GM06990 (cell line): Measurements from ENCODE around the gene UNC45A.

Experiments used
- DNase-seq: peaks from one replicate; pipeline ENCODE4 v3.0.0-alpha.2; 2011; ENCODE audit not compliant: insufficient read length; ENCODE audit errors: extremely low read depth
- H3K27me3 ChIP-seq: replicated peaks from 2 replicates; pipeline ENCODE4 v1.6.0; 2011; ENCODE audit warnings: low read length; ENCODE audit not compliant: control insufficient read depth, insufficient read depth
- H3K36me3 ChIP-seq: 2 replicates; pipeline ENCODE4 v1.5.1; 2011; ENCODE audit warnings: low read length; ENCODE audit not compliant: control insufficient read depth, insufficient read depth
- H3K4me3 ChIP-seq: replicated peaks from 2 replicates; pipeline ENCODE4 v1.5.1; 2011; ENCODE audit warnings: low read depth, mild to moderate bottlenecking, control low read depth, low read length
- CTCF ChIP-seq: IDR thresholded peaks from 2 replicates; pipeline ENCODE4 v1.5.1; 2011; ENCODE audit warnings: low read length, control low read depth, mild to moderate bottlenecking, inconsistent platforms; ENCODE audit not compliant: insufficient read depth, poor library complexity, severe bottlenecking

UNC45A gene

GRCh38 chr15:90936823-90937222 is 1.7 kb downstream of the UNC45A start:
- no peaks in the 10 kb centered on the region for H3K27me3 ChIP-seq
- peaks cover 19% of the 10 kb centered on the region for H3K36me3 ChIP-seq
- no peak overlapping the region for H3K4me3 ChIP-seq
- no peak for TF ChIP-seq CTCF
- no peak for DNase-seq

DNA sequence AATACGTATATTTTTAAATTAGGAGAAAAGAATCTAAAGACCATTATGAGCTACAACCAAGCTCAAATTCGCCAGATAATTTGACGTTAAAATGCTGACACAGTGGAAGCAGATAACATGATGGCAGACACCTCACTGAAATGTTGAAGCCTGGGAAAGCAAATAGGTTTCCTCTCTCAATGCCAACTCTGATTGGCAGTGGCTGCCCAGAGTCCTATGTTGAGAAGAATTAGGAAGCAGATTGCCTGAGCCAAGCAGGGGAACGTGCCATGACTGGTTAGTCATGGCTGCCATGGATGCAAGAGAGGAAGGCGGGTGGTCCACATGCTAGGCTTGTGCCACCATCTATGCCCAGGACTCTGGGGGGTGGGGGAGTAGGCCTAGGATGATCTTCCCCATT is 3.2 kb downstream of the UNC45A start:
- no peaks in the 10 kb centered on the region for H3K27me3 ChIP-seq
- peaks cover 31% of the 10 kb centered on the region for H3K36me3 ChIP-seq
- TF ChIP-seq CTCF: no peak
- no peak overlapping the region for H3K4me3 ChIP-seq
- DNase-seq: no peak

- H3K4me3 ChIP-seq: no peak overlapping the region
Observed at GRCh38 chr15:90939756-90940155, 4.7 kb downstream of the UNC45A start.

DNA sequence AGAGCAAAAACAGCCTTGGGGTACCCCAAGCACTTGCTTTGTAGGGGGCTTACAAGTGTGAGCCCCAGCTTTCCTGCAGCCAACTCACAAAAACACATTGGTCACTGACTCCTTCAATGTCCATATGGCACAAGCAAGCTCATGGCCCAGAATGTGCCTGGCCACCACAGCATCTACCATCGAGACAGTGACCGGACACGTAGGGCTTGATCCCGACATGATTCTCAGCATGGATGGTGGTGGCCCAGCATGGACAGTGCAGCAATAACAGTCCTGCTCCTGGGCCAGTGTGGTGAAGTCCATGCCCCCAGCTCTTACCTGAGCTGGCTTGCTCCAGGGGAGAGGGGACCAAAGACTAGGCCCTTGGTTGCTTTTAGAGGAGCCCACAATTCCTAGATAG is 6.0 kb downstream of the UNC45A start:
- Histone ChIP-seq H3K27me3 (no peaks in the 10 kb centered on the region), H3K36me3 (peaks cover 37% of the 10 kb centered on the region), H3K4me3 (no peak overlapping the region)
- no peak for DNase-seq
- no peak for TF ChIP-seq CTCF

More at GRCh38 chr15:90939756-90940155, 4.7 kb downstream of the UNC45A start:
- no peak for DNase-seq
- Histone ChIP-seq H3K36me3 (peaks cover 34% of the 10 kb centered on the region), H3K27me3 (no peaks in the 10 kb centered on the region)
- no peak for TF ChIP-seq CTCF

DNA sequence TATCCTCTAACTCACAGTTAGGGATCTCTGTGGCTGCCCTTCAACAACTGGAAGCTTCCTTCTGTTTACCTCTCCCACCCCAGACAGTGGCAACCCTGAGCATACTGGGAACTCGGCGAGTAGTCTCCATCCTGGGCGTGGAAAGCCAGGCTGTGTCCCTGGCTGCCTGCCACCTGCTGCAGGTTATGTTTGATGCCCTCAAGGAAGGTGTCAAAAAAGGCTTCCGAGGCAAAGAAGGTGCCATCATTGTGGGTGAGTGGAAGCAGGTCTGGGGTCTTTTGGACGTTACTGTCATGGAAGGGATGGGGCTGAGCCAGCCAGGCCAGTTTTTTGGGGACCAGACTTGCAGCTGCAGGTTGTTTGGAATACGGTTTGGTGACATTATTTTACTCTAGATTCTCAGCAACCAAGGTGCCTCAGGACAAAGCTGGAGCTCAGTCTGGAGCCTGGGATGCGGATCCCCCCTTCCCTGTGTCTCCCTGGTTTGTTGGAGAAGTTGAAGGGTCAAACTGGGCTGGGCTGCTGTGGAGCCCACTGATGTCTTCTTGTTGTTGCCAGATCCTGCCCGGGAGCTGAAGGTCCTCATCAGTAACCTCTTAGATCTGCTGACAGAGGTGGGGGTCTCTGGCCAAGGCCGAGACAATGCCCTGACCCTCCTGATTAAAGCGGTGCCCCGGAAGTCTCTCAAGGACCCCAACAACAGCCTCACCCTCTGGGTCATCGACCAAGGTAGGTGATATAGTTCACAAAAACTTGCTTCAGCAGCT is 7.5 kb downstream of the UNC45A start:
- no peaks in the 10 kb centered on the region for H3K27me3 ChIP-seq
- no peak overlapping the region for H3K4me3 ChIP-seq
- TF ChIP-seq CTCF: no peak
- H3K36me3 ChIP-seq: peaks cover 45% of the 10 kb centered on the region
- DNase-seq: no peak
